NCI-H1930 (cell line): ENCODE measurements around the gene HOXD8.

ENCODE experiments used
- DNase-seq, 2 experiments: peaks; one replicate each; lab custom pipeline; 2025; lab: John Stamatoyannopoulos, UW

The HOXD8 gene

GRCh38 chr2:176160251-176160985 lies 30.9 kb downstream of the HOXD8 start:
- DNase-seq = no peak

- no peak for DNase-seq
Observed at GRCh38 chr2:176160986-176161824, 31.7 kb downstream of the HOXD8 start.

GRCh38 chr2:176161825-176162626 lies 32.5 kb downstream of the HOXD8 start:
- no peak for DNase-seq

- DNase-seq = no peak
Observed at GRCh38 chr2:176162911-176163671, 33.6 kb downstream of the HOXD8 start.

- no peak for DNase-seq
Observed at GRCh38 chr2:176163672-176164056, 34.2 kb downstream of the HOXD8 start.

GRCh38 chr2:176164201-176164600 lies 34.7 kb downstream of the HOXD8 start:
- no peak for DNase-seq

- no peak for DNase-seq
Observed at GRCh38 chr2:176164611-176165369, 35.3 kb downstream of the HOXD8 start.

GRCh38 chr2:176165370-176166050 lies 36.0 kb downstream of the HOXD8 start:
- no peak for DNase-seq

- DNase-seq = no peak
Observed at GRCh38 chr2:176166272-176166671, 36.8 kb downstream of the HOXD8 start.

GRCh38 chr2:176167398-176167797 lies 37.9 kb downstream of the HOXD8 start:
- no peak for DNase-seq

- no peak for DNase-seq
Observed at GRCh38 chr2:176169181-176169580, 39.7 kb downstream of the HOXD8 start.

GRCh38 chr2:176169711-176170110 lies 40.2 kb downstream of the HOXD8 start:
- no peak for DNase-seq

- no peak for DNase-seq
Observed at GRCh38 chr2:176170602-176171305, 41.2 kb downstream of the HOXD8 start.

GRCh38 chr2:176171351-176172006 lies 42.0 kb downstream of the HOXD8 start:
- DNase-seq = no peak

- no peak for DNase-seq
Observed at GRCh38 chr2:176172007-176172894, 42.7 kb downstream of the HOXD8 start.

- no peak for DNase-seq
Observed at GRCh38 chr2:176172895-176173566, 43.5 kb downstream of the HOXD8 start.

- DNase-seq = no peak
Observed at GRCh38 chr2:176173567-176174381, 44.3 kb downstream of the HOXD8 start.
